K562 (cell line): ENCODE results near the gene JPH2. TPM values are rescaled to one million over a fixed set of nuclear protein-coding genes. Genes with fewer than 3 reads are reported as not detected.
A peak's percentile ranks its signal among the peaks of the same experiment; 100 is the strongest.

ENCODE experiments used
- ATAC-seq: fragments of 200-7000 bp; cut with Tn5 transposase; 3 replicates; pipeline ENCODE4 v1.9.1; 2020; ENCODE audit warnings: moderate library complexity
- BruUV-seq: library from RNA; stranded (reverse); fragments of 400-500 nt; replicated peaks from 2 replicates; lab custom pipeline; 2021; lab: Mats Ljungman, UMichigan
- CTCF ChIA-PET: fragments of 300-600 bp; formaldehyde crosslinking; extraction: SDS; loops from one replicate; lab custom pipeline; 2021; ENCODE audit warnings: low intra/inter-chr PET ratio; lab: Yijun Ruan, JAX
- POLR2A ChIA-PET: fragments of 300-600, 350-650 bp; sonication (Branson Sonifier 250); formaldehyde crosslinking; extraction: SDS; loops from one replicate; lab custom pipeline; 2021; ENCODE audit warnings: antibody characterized with exemption, inconsistent platforms; lab: Yijun Ruan, JAX
- DNase-seq, 4 experiments: peaks; one replicate each; pipeline versions ENCODE4 v3.0.0 to v3.0.0-alpha.2; 2011 to 2018; ENCODE audit warnings: low spot score in 3 of 4, mixed read lengths in 3 of 4; ENCODE audit errors: extremely low read depth in 1 of 4
- FAIRE-seq: peaks from 2 replicates; lab custom pipeline; 2011; peaks lifted over from hg19 to GRCh38; lab: Jason Lieb, UNC
- H2AFZ ChIP-seq: 2 replicates; pipeline ENCODE4 v1.6.0; 2011; ENCODE audit warnings: low read depth, low read length, control low read depth, inconsistent platforms
- H3K27ac ChIP-seq: fragments of 200-600 bp; 3 replicates; pipeline ENCODE4 v1.8.0; 2011; ENCODE audit warnings: low read depth, mild to moderate bottlenecking, control low read depth, inconsistent platforms, low read length, moderate library complexity, mixed read lengths; ENCODE audit errors: extremely low read depth
- H3K27me3 ChIP-seq, 2 experiments: fragments of 300-600 bp in 1 of 2; 2 replicates in 1 of 2; 3 replicates in 1 of 2; pipeline versions ENCODE4 v1.6.0 to v1.8.0; 2011; ENCODE audit warnings: inconsistent platforms in 2 of 2, low read length in 2 of 2, mild to moderate bottlenecking in 1 of 2, mixed read lengths in 1 of 2, moderate library complexity in 1 of 2; ENCODE audit not compliant: control insufficient read depth in 2 of 2, insufficient read depth in 2 of 2
- H3K36me3 ChIP-seq: fragments of 300-600 bp; 3 replicates; pipeline ENCODE4 v1.8.0; 2011; ENCODE audit warnings: mild to moderate bottlenecking, low read length, inconsistent platforms; ENCODE audit not compliant: control insufficient read depth, insufficient read depth
- H3K4me1 ChIP-seq, 2 experiments: fragments of 200-600 bp in 1 of 2; replicated peaks in 1 of 2; 2 replicates in 1 of 2; 3 replicates in 1 of 2; pipeline versions ENCODE4 v1.5.1 to v1.8.0; 2011; ENCODE audit warnings: inconsistent platforms in 2 of 2, low read length in 2 of 2, mild to moderate bottlenecking in 1 of 2, mixed read lengths in 1 of 2, moderate library complexity in 1 of 2; ENCODE audit not compliant: control insufficient read depth in 2 of 2, insufficient read depth in 2 of 2
- H3K4me2 ChIP-seq: 2 replicates; pipeline ENCODE4 v1.6.1; 2011; ENCODE audit warnings: low read length, control low read depth, inconsistent platforms, mixed read lengths; ENCODE audit not compliant: insufficient read depth
- H3K4me3 ChIP-seq: fragments of 200-600 bp; sonication (generic), shearing (Covaris generic); 2 replicates; pipeline ENCODE4 v1.5.1; 2016; ENCODE audit warnings: control low read depth, inconsistent platforms
- H3K79me2 ChIP-seq: fragments of 200-600 bp; 3 replicates; pipeline ENCODE4 v1.8.0; 2011; ENCODE audit warnings: low read length, inconsistent platforms; ENCODE audit not compliant: control insufficient read depth, insufficient read depth
- H3K9ac ChIP-seq, 2 experiments: 2 replicates each; pipeline versions ENCODE4 v1.6.0 to v1.6.1; 2011; ENCODE audit warnings: low read depth in 2 of 2, low read length in 2 of 2, control low read depth in 1 of 2, inconsistent platforms in 1 of 2, mild to moderate bottlenecking in 1 of 2, mixed read lengths in 1 of 2; ENCODE audit not compliant: insufficient read depth in 1 of 2
- H3K9me1 ChIP-seq: one replicate; pipeline ENCODE4 v1.6.0; 2011; ENCODE audit warnings: inconsistent platforms, mild to moderate bottlenecking, low read length, moderate library complexity; ENCODE audit not compliant: control insufficient read depth, insufficient read depth
- H3K9me3 ChIP-seq: replicated peaks from 2 replicates; pipeline ENCODE4 v1.5.1; 2011; ENCODE audit warnings: low read depth, low read length, inconsistent platforms; ENCODE audit not compliant: control insufficient read depth, insufficient read depth
- H4K20me1 ChIP-seq: replicated peaks from 2 replicates; pipeline ENCODE4 v1.6.1; 2011; ENCODE audit warnings: low read length, inconsistent platforms, mixed read lengths; ENCODE audit not compliant: control insufficient read depth, insufficient read depth
- ADNP ChIP-seq: fragments of 200-800 bp; sonication (Bioruptor generic); IDR thresholded peaks from 2 replicates; pipeline ENCODE4 v1.6.1; 2016; ENCODE audit warnings: missing genetic modification characterization, missing compliant biosample characterization
- BCOR ChIP-seq: fragments of 450-650 bp; IDR thresholded peaks from 2 replicates; pipeline ENCODE4 v1.6.1; 2016
- PTRF ChIP-seq: fragments of 450-650 bp; IDR thresholded peaks from 2 replicates; pipeline ENCODE4 v1.6.1; 2016; ENCODE audit warnings: mild to moderate bottlenecking, missing genetic modification characterization, missing compliant biosample characterization
- RBM25 ChIP-seq: fragments of 200-400 bp; formaldehyde crosslinking; IDR thresholded peaks from 2 replicates; pipeline ENCODE4 v1.6.1; 2018; ENCODE audit warnings: low read length, low read depth, moderate library complexity; ENCODE audit not compliant: severe bottlenecking
- ZC3H4 ChIP-seq: sonication (generic); formaldehyde crosslinking; IDR thresholded peaks from 2 replicates; pipeline ENCODE4 v1.9.0; 2021; ENCODE audit warnings: missing genetic modification reagents, borderline replicate concordance
- WGBS: fragments of 100-300 bp; shearing (Covaris generic); methylation state at CpG from one replicate; pipeline ENCODE4 v1.1.6; 2016; ENCODE audit warnings: low coverage, mixed read lengths; ENCODE audit not compliant: insufficient coverage; ENCODE audit errors: missing lambda C conversion rate; 5-methylcytosine and 5-hydroxymethylcytosine counted together
- in situ Hi-C: fragments of 300-500 bp; cut with MboI; formaldehyde crosslinking; loops from 4 replicates; pipeline ENCODE4 v1.15.0; 2018; ENCODE audit warnings: inconsistent platforms, mixed read lengths
- intact Hi-C: fragments of 100-400 bp; cut with micrococcal nuclease; formaldehyde crosslinking; loops from 2 replicates; pipeline ENCODE4 v1.14.2; 2022
- polyA plus RNA-seq, 8 experiments: library from polyadenylated mRNA; depleted of rRNA in 4 of 8; stranded (reverse) in 5 of 8; unstranded in 3 of 8; fragments of >200 nt; fragmentation: Nextera tagmentation in 2 of 8; fragmentation: Illumina TruSeq in 1 of 8; extraction: Ambion mirVana in 2 of 8; extraction: Trizol in 1 of 8; gene quantifications; 2 replicates each; pipeline versions ENCODE4 v1.2.1 to v1.2.3, GENCODE V29; 2011 to 2014; ENCODE audit warnings: inconsistent platforms in 1 of 8, missing spikeins in 1 of 8
- total RNA-seq, 7 experiments: library from RNA; depleted of rRNA in 6 of 7; stranded (reverse); fragments of >200 nt in 6 of 7; fragmentation: Illumina TruSeq in 2 of 7; extraction: Trizol in 2 of 7; gene quantifications; 2 replicates each; pipeline versions ENCODE4 v1.2.1 to v1.2.3, GENCODE V29; 2011 to 2021; ENCODE audit warnings: low replicate concordance in 1 of 7

JPH2 gene
- total and polyA plus RNA-seq, 9 of the 15 experiments (the other 6 are each of a cell fraction or from before 2014, with no cell fraction given), result not detected

GRCh38 chr20:44117296-44118184 lies 69.4 kb downstream of the JPH2 start:
- CTCF ChIA-PET, result interaction anchor here (0.6 to 3.1 kb wide), 7 partner anchors 73 to 616 kb away, joined by 3 to 38 read pairs (median 3); no protein-coding TSS in a partner anchor
- peak; percentile 78 for TF ChIP-seq BCOR
- peak; percentile 42; the same call in 1 of the 2 replicates for TF ChIP-seq ADNP (tag)
- TF ChIP-seq PTRF (tag), result no peak
- peak; percentile 93 for TF ChIP-seq RBM25
- no peak for TF ChIP-seq ZC3H4 (CRISPR knock-in tag)
- no peak overlapping the region for H3K9ac ChIP-seq
- no peak overlapping the region for H2AFZ ChIP-seq
- H3K4me3 ChIP-seq, result no peak overlapping the region
- H3K79me2 ChIP-seq, result no peaks in the 10 kb centered on the region
- H3K36me3 ChIP-seq, result no peaks in the 10 kb centered on the region
- H3K9me1 ChIP-seq, result no peaks in the 10 kb centered on the region
- POLR2A ChIA-PET, result interaction anchor here (0.6 to 1.9 kb wide), 5 partner anchors 17 to 72 kb away, joined by 3 to 5 read pairs (median 3); no protein-coding TSS in a partner anchor
- intact Hi-C loops, result loop anchor here (10.0 kb wide), 1 partner anchor 347 kb away; no protein-coding TSS in a partner anchor
- no TSS peak for BruUV-seq
- no peak overlapping the region for H3K4me2 ChIP-seq
- H3K27ac ChIP-seq, result no peak overlapping the region
- ATAC-seq (no peak), DNase-seq (no peak), FAIRE-seq (no peak)
- H3K27me3 ChIP-seq, result peaks cover 18 to 49% of the 10 kb centered on the region in 2 experiments
- peaks cover 13% of the 10 kb centered on the region for H4K20me1 ChIP-seq
- 6% methylated on average over 8 of the region's 8 CpGs for WGBS
- no peaks in the 10 kb centered on the region for H3K9me3 ChIP-seq
- in situ Hi-C loops, result loop anchor here (5.0 kb wide), 2 partner anchors 70 to 265 kb away; partner anchors contain the start of gene JPH2
- peaks cover 0 to 9% of the 10 kb centered on the region in 2 experiments; a peak in 2 of 5 replicates for H3K4me1 ChIP-seq
